B cell (primary cell): ENCODE results near the gene LRP1-AS. TPM values are rescaled to one million over a fixed set of nuclear protein-coding genes. Genes with fewer than 3 reads are reported as not detected.

Experiments
- ATAC-seq: fragments of 200-7000 bp; cut with Tn5 transposase; one replicate; pipeline ENCODE4 v1.10.0; 2021; ENCODE audit warnings: low read depth, mild to moderate bottlenecking, moderate number of reproducible peaks, moderate library complexity
- CTCF ChIA-PET: fragments of 350-600 bp; sonication (Branson Sonifier 250); formaldehyde crosslinking; loops from one replicate; lab custom pipeline; 2021; ENCODE audit warnings: antibody characterized with exemption, inconsistent platforms; lab: Charles Lee
- POLR2A ChIA-PET: fragments of 350-600 bp; sonication (Branson Sonifier 250); formaldehyde crosslinking; loops from one replicate; lab custom pipeline; 2021; ENCODE audit warnings: antibody characterized with exemption; lab: Charles Lee
- DNase-seq: peaks from one replicate; pipeline ENCODE4 v3.0.0; 2013
- H2AFZ ChIP-seq: 2 replicates; pipeline ENCODE4 v1.6.1; 2012; ENCODE audit warnings: mild to moderate bottlenecking, low read depth, low read length; ENCODE audit not compliant: insufficient read depth, poor library complexity, severe bottlenecking
- H3K27ac ChIP-seq, 2 donors: 1 replicate in 1 of 2; 2 replicates in 1 of 2; pipeline ENCODE4 v1.5.1; 2012 to 2013; ENCODE audit warnings: low read length in 2 of 2, mild to moderate bottlenecking in 2 of 2, moderate library complexity in 1 of 2
- H3K27me3 ChIP-seq, 4 experiments: fragments of 200-600 bp in 1 of 4; sonication (generic) in 1 of 4; replicated peaks in 1 of 4; 1 replicate in 2 of 4; 2 replicates in 2 of 4; pipeline versions ENCODE4 v1.6.1 to v1.7.0; 2013 to 2016; ENCODE audit warnings: low read length in 3 of 4, mild to moderate bottlenecking in 2 of 4, mixed read lengths in 1 of 4, moderate library complexity in 1 of 4; ENCODE audit not compliant: insufficient read depth in 4 of 4, control insufficient read depth in 3 of 4; ENCODE audit errors: control extremely low read depth in 1 of 4
- H3K36me3 ChIP-seq, 2 experiments: replicated peaks in 1 of 2; 1 replicate in 1 of 2; 2 replicates in 1 of 2; pipeline versions ENCODE4 v1.6.1 to v1.7.1; 2013; ENCODE audit warnings: low read length in 1 of 2; ENCODE audit not compliant: insufficient read depth in 2 of 2, control insufficient read depth in 1 of 2; ENCODE audit errors: control extremely low read depth in 1 of 2, extremely low read depth in 1 of 2
- H3K4me1 ChIP-seq, 2 donors: fragments of 200-600 bp in 1 of 2; sonication (generic) in 1 of 2; 1 replicate in 1 of 2; 2 replicates in 1 of 2; pipeline versions ENCODE4 v1.5.1 to v1.6.1; 2013 to 2017; ENCODE audit warnings: low read length in 2 of 2; ENCODE audit not compliant: control insufficient read depth in 2 of 2, insufficient read depth in 2 of 2
- H3K4me2 ChIP-seq: replicated peaks from 2 replicates; pipeline ENCODE3; 2012; ENCODE audit warnings: mild to moderate bottlenecking, low read depth, low read length; ENCODE audit not compliant: poor library complexity, severe bottlenecking
- H3K4me3 ChIP-seq, 5 experiments: fragments of 200-600 bp in 1 of 5; sonication (generic) in 1 of 5; 1 replicate in 3 of 5; 2 replicates in 2 of 5; pipeline versions ENCODE4 v1.5.1 to v1.7.0; 2011 to 2016; ENCODE audit warnings: low read length in 4 of 5, mild to moderate bottlenecking in 4 of 5, low read depth in 2 of 5, control low read depth in 1 of 5, moderate library complexity in 1 of 5; ENCODE audit not compliant: insufficient read depth in 1 of 5; ENCODE audit errors: control extremely low read depth in 1 of 5, extremely low read depth in 1 of 5
- H3K79me2 ChIP-seq: fragments of 200-600 bp; sonication (generic); one replicate; pipeline ENCODE4 v1.6.0; 2016; ENCODE audit warnings: low read length; ENCODE audit not compliant: control insufficient read depth, insufficient read depth
- H3K9ac ChIP-seq: fragments of 200-600 bp; sonication (generic); 2 replicates; pipeline ENCODE4 v1.6.1; 2017; ENCODE audit warnings: mild to moderate bottlenecking, low read length, moderate library complexity
- H3K9me3 ChIP-seq, 3 donors: one replicate each; pipeline versions ENCODE4 v1.6.1 to v1.7.1; 2013; ENCODE audit warnings: low read length in 2 of 3; ENCODE audit not compliant: control insufficient read depth in 2 of 3, insufficient read depth in 1 of 3; ENCODE audit errors: control extremely low read depth in 1 of 3
- H4K20me1 ChIP-seq: 2 replicates; pipeline ENCODE4 v1.6.0; 2012; ENCODE audit warnings: mild to moderate bottlenecking, low read length; ENCODE audit not compliant: insufficient read depth, control insufficient read depth, poor library complexity, severe bottlenecking
- H3K27ac Mint-ChIP-seq: one replicate; pipeline ENCODE4 v1.8.0; 2021; ENCODE audit warnings: mixed read lengths
- H3K27me3 Mint-ChIP-seq: one replicate; pipeline ENCODE4 v1.8.0; 2021; ENCODE audit warnings: mixed read lengths
- H3K4me1 Mint-ChIP-seq: one replicate; pipeline ENCODE4 v1.8.0; 2021; ENCODE audit warnings: mixed read lengths
- H3K4me3 Mint-ChIP-seq: one replicate; pipeline ENCODE4 v1.8.0; 2021; ENCODE audit warnings: mixed read lengths
- H3K9me3 Mint-ChIP-seq: one replicate; pipeline ENCODE4 v1.8.0; 2022; ENCODE audit warnings: mixed read lengths; ENCODE audit not compliant: insufficient read depth
- CTCF ChIP-seq: fragments of 200-600 bp; IDR thresholded peaks from one replicate; pipeline ENCODE4 v1.8.0; 2022; ENCODE audit warnings: antibody characterized with exemption, mild to moderate bottlenecking
- EZH2 ChIP-seq: IDR thresholded peaks from 2 replicates; pipeline ENCODE4 v1.6.1; 2012; ENCODE audit warnings: borderline replicate concordance, low read depth, mild to moderate bottlenecking, moderate library complexity, low read length; ENCODE audit not compliant: insufficient read depth, poor library complexity, severe bottlenecking
- WGBS: methylation state at CpG from one replicate; pipeline ENCODE4 v1.1.5; 2013; ENCODE audit warnings: missing lambda C conversion rate; ENCODE audit not compliant: insufficient coverage; 5-methylcytosine and 5-hydroxymethylcytosine counted together
- intact Hi-C: fragments of 100-400 bp; cut with micrococcal nuclease; formaldehyde crosslinking; loops from one replicate; pipeline ENCODE4 v1.10.0; 2022
- polyA plus RNA-seq: library from polyadenylated mRNA; depleted of rRNA; stranded (reverse); fragments of >200 nt; gene quantifications from 2 replicates; pipeline ENCODE4 v1.2.3, GENCODE V29; 2012
- total RNA-seq, 2 donors: library from RNA; stranded (reverse); fragments of 120-200 nt in 1 of 2; gene quantifications; 1 replicate in 1 of 2; 2 replicates in 1 of 2; pipeline versions ENCODE4 v1.2.3 to v1.2.4, GENCODE V29; 2013 to 2022

LRP1-AS gene
- total and polyA plus RNA-seq, 2 donors (not counting 1 experiment from before 2014, with no cell fraction given) = not detected

GRCh38 chr12:57107456-57108155 is 39.8 kb downstream of the LRP1-AS start:
- H4K20me1 ChIP-seq = peaks cover 65% of the 10 kb centered on the region
- peaks cover 19 to 39% of the 10 kb centered on the region in 2 donors for H3K4me1 ChIP-seq
- peak overlapping the region in 1 of 2 donors; percentile 54 for H3K27ac ChIP-seq
- Mint-ChIP-seq H3K4me1 (peaks cover 48% of the 10 kb centered on the region), H3K4me3 (peak overlapping the region; percentile 14), H3K27me3 (no peaks in the 10 kb centered on the region), H3K27ac (peak overlapping the region; percentile 22), H3K9me3 (no peaks in the 10 kb centered on the region)
- ATAC-seq = no peak
- POLR2A ChIA-PET = interaction anchor here (1.5 kb wide), 1 partner anchor 16 kb away, joined by 4 read pairs; no protein-coding TSS in a partner anchor
- no peaks in the 10 kb centered on the region for H3K9me3 ChIP-seq
- H3K9ac ChIP-seq = no peak overlapping the region
- TF ChIP-seq EZH2 (no peak), CTCF (no peak)
- H3K4me3 ChIP-seq = no peak overlapping the region
- CTCF ChIA-PET = interaction anchor here (0.9 to 14.2 kb wide), 5 partner anchors 8 to 38 kb away, joined by 3 to 420 read pairs (median 11); partner anchors contain the start of genes NAB2 and NEMP1
- H3K4me2 ChIP-seq = no peak overlapping the region
- WGBS = 92% methylated on average over 6 of the region's 7 CpGs
- peaks cover 2 to 61% of the 10 kb centered on the region in 2 experiments for H3K36me3 ChIP-seq
- no peak overlapping the region for H2AFZ ChIP-seq
- no peak for DNase-seq
- peaks cover 75% of the 10 kb centered on the region for H3K79me2 ChIP-seq
- no peaks in the 10 kb centered on the region for H3K27me3 ChIP-seq
- intact Hi-C loops = no loop called here
